NCI-H146 treated with DMSO at 0.1 percent for 48 hours (cell line): ENCODE results near the gene RPL39.
A peak's percentile ranks its signal among the peaks of the same experiment; 100 is the strongest.
"Not testable (repeated sequence)": the region's sequence is repeated elsewhere in the genome, so short reads cannot be mapped to it uniquely, and the experiment has no call there.

Experiments
- DNase-seq: peaks from one replicate; lab custom pipeline; 2025; ENCODE audit not compliant: unreplicated experiment; lab: John Stamatoyannopoulos, UW

RPL39 gene

DNA sequence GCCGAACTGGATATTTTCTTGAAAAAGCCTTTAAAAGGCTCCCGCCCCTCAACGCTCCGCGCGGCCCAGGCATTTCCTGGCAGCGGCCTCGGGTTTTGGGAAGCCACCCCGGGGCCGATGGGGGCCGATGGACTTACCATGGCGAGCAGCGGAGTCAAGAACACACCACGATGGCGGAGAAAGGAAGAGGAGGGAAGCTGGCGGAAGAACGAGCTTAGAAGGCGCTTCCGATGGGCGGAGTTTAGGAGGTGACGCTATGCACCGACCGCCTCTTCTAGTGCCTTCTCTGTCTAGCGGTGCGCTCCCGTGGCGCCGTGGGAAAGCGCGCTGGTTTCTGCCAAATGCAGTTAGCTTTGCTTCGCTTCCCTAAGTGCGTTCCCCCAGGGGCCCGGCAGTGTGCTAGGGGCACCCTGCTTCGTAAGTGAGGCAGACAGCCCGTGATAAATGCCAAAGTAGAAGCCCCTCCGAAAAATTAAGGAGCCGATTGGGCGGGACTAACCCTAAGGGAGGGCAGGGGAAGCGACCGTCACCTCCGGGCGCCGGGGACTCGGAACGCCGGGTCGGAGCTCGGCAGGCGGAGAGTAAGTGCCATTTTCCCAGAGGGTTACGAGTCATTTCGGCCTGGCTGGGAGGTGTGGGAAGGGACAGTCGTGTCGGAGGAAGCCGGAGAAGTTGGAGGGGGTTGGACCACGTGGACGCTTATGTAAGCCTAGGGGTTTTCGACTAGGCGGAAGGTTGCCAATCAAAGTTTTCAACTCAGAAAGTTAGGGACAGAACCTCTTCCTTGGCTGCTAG lies at the start of gene RPL39:
Gene RPL39, minus strand, starts transcription at position 194 of the 795 bp plus-strand sequence. Its CDS starts 54 bp downstream, at position 140.
- peak; percentile 79 for DNase-seq

- no peak for DNase-seq
These were observed 42.5 kb upstream of the RPL39 start for GRCh38 chrX:119833905-119834304.

- no peak for DNase-seq
These were observed 37.0 kb upstream of the RPL39 start for GRCh38 chrX:119828446-119828845.

GRCh38 chrX:119826399-119826959 lies 35.0 kb upstream of the RPL39 start:
- DNase-seq: no peak

GRCh38 chrX:119824221-119824620 lies 32.8 kb upstream of the RPL39 start:
- not testable (repeated sequence) for DNase-seq

DNA sequence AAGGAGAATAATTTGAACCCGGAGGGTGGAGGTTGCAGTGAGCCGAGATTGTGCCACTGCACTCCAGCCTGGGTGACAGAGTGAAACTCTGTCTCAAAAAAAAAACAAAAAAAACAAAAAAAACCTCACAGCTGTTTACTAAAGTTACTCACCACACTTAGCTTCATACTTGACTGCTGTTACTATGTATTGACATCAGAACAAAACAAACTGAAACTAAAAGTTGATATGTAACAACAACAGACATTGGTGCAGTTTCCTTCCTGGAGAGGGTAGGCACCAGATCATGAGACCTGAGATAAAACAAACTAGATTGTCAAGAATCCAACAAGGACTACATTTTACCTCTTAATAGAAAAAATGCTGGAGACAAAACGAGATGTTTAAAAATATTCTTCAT lies 30.3 kb upstream of the RPL39 start:
- DNase-seq: not testable (repeated sequence)

DNA sequence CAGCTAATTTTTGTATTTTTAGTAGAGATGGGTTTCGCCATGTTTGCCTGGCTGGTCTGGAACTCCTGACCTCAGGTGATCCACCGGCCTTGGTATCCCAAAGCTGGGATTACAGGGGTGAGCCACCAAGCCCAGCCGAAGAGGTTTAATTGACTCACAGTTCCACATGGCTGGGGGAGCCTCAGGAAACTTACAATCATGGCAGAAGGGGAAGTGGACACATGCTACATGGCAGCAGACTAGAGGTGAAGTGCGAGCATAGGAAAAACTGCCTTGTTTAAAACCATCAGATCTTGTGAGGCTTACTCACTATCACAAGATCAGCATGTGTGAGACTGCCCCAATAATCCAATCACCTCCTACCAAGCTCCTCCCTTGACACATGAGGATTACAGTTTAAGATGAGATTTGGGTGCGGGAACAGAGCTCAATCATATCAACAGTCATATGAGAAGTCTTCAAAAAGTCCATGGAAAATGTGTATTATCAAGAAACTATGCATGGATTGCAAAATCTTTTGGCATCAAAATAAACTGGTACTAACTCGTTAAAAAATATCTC lies 25.8 kb upstream of the RPL39 start:
- DNase-seq: no peak

DNA sequence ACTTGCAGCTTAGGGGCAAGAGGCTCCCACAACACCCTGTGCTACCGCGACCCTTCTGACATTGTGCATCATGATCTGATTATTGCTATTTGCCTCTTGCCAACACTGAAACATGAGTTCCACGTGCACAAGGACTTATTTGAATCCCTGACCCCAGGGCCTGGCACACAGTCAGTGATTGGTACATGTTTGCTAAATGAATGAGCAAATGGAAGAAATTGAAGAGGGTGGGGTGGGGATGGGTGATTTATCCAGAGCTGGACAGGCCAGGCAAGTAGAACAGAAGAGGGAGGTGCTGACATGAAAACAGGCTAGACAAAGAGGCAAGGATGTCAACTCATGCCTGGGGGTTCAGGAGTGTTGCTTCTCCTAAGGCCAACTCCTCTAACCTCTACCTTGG lies 24.9 kb upstream of the RPL39 start:
- DNase-seq: no peak

DNA sequence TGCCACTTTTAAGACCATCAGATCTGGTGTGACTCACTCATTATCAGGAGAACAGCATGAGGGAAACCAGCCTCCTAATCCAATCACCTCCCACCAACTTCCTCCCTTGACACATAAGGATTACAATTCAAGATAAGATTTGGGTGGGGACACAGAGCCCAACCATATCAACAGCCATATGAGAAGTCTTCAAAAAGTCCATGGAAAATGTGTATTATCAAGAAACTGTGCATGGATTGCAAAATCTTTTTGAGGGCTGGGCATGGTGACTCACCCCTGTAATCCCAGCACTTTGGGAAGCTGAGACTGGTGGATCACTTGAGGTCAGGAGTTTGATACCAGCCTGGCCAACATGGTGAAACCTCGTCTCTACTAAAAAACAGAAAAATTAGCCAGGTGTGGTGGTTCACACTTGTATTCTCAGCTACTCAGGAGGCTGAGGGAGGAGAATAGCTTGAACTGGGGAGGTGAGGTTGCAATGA lies 17.8 kb upstream of the RPL39 start:
- no peak for DNase-seq

GRCh38 chrX:119808461-119808860 lies 17.0 kb upstream of the RPL39 start:
- not testable (repeated sequence) for DNase-seq

- DNase-seq: no peak
These were observed 11.1 kb upstream of the RPL39 start for GRCh38 chrX:119802546-119802945.

DNA sequence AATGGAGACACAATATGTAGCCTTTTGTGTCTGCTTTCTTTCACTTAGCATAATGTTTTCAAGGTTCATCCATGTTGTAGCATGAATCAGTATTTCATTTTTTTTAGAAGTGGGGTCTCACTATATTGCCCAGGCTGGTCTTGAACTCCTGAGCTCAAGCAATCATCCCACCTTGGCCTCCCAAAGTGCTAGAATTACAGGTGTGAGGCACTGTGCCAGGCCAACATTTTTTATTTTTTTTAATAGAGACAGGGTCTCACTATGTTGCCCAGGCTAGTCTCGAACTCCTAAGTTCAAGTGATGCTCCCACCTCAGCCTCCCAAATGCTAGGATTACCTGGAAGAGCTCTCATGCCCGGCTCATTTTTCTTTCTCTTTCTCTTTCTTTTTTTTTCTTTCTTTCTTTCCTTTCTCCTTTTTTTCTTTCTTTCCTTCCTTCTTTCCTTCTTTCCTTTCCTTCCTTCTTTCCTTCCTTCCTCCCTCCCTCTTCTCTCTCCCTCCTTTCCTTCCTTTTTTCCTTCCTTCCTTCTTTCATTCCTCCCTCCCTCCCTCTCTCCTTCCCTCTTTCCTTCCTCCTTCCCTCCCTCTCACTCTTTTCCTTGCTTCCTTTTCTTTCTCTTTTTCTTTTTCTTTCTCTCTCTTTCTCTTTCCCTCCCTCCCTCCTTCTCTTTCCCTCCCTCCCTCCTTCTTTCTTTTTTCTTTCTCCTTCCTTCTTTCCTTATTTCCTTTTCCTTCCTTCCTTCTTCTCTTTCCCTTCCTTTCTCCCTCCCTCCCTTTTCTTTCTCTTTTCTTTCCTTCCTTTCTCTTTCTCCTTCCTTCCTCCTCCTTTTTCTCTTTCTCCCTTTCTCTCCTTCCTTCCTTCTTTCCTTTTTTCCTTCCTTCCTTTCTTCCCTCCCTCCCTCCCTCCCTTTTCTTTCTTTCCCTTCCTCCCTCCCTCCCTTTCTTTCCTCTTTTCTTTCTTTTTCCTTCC lies 10.1 kb upstream of the RPL39 start:
- no peak for DNase-seq

- no peak for DNase-seq
These were observed 423 bp downstream of the RPL39 start for GRCh38 chrX:119790977-119791436.

- no peak for DNase-seq
These were observed 6.5 kb downstream of the RPL39 start for GRCh38 chrX:119784747-119785446.

- no peak for DNase-seq
These were observed 8.4 kb downstream of the RPL39 start for GRCh38 chrX:119783026-119783425.

- DNase-seq: no peak
These were observed 12.6 kb downstream of the RPL39 start for GRCh38 chrX:119778829-119779228.

DNA sequence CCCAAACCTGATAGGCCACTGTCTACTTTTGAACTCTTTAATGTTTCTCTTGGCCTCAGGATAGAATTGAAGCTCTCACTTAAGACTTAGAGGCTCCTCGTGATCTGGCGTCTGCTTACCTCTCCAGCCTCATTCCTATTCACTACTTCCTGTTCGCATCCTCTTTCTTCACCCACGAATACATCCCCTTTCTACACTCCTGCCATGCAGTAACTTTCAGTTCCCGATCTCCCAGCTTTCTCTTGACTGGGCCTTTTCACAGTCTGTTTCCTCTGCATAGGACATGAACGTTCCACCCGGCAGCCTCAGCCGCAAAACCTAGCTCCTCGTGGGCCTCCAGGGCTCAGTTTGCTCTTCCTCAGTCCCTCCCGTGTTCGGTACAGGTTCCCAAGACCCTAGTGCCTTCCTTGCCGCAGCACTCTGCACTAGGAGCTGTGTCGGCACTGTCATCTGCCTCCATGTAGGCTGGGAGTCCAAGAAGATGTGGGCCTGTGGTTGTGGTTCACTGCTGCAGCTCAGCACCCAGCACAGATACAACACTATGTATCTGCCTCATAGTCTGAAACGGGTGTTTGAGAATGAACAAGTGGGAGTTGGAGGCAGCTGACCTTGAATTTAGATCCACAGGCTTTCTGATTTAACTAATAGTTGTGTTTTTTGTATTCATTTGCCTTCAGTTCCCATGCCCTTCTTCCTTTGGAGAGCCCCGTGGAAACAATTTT lies 15.8 kb downstream of the RPL39 start:
- no peak for DNase-seq

GRCh38 chrX:119769388-119769787 lies 22.0 kb downstream of the RPL39 start:
- DNase-seq: not testable (repeated sequence)

- not testable (repeated sequence) for DNase-seq
These were observed 23.0 kb downstream of the RPL39 start for GRCh38 chrX:119768436-119768835.
